AG10803 (cell line): ENCODE measurements around the gene OR13G1.

ENCODE experiments used
- DNase-seq: peaks from one replicate; pipeline ENCODE4 v3.0.0; 2010; ENCODE audit warnings: low read depth
- H3K4me3 ChIP-seq: 2 replicates; pipeline ENCODE4 v1.5.1; 2011; ENCODE audit warnings: mild to moderate bottlenecking, low read length, control low read depth
- CTCF ChIP-seq: conservative IDR thresholded peaks from 2 replicates; pipeline ENCODE4 v1.5.1; 2011; ENCODE audit warnings: mild to moderate bottlenecking, low read length, control low read depth, inconsistent platforms

Gene OR13G1

GRCh38 chr1:247639381-247639981 lies 40.1 kb downstream of the OR13G1 start:
- TF ChIP-seq CTCF: no peak
- no peak overlapping the region for H3K4me3 ChIP-seq
- DNase-seq: peak; percentile 12

GRCh38 chr1:247638781-247639180 lies 40.8 kb downstream of the OR13G1 start:
- DNase-seq: no peak
- H3K4me3 ChIP-seq: no peak overlapping the region
- TF ChIP-seq CTCF: no peak

- no peak for DNase-seq
- no peak overlapping the region for H3K4me3 ChIP-seq
These were observed 41.5 kb downstream of the OR13G1 start for GRCh38 chr1:247638011-247638410.

GRCh38 chr1:247627951-247628350 lies 51.6 kb downstream of the OR13G1 start:
- DNase-seq: no peak
- TF ChIP-seq CTCF: no peak
- H3K4me3 ChIP-seq: no peak overlapping the region

More at GRCh38 chr1:247638011-247638410, 41.5 kb downstream of the OR13G1 start:
- no peak for TF ChIP-seq CTCF
